Right lobe of liver (tissue), 4 donors: ENCODE results near the gene ULK1.

Source experiments
- CTCF ChIP-seq, 4 donors: fragments of 200-600 bp in 3 of 4; fragments of 450-650 bp in 1 of 4; IDR thresholded peaks; one replicate each; pipeline versions ENCODE4 v1.5.1 to v1.8.0; 2016 to 2022; ENCODE audit warnings: antibody characterized with exemption in 4 of 4, mild to moderate bottlenecking in 2 of 4
- POLR2A ChIP-seq: fragments of 450-650 bp; IDR thresholded peaks from one replicate; pipeline ENCODE4 v1.6.1; 2017; ENCODE audit warnings: antibody characterized with exemption, mild to moderate bottlenecking
- donor health status: DM: no; HTN: no; CAD: no.
- donor health status: DM: no; HTN: no; CAD: no.
- donor health status: DM: no; HTN: yes; CAD: no.

DNA sequence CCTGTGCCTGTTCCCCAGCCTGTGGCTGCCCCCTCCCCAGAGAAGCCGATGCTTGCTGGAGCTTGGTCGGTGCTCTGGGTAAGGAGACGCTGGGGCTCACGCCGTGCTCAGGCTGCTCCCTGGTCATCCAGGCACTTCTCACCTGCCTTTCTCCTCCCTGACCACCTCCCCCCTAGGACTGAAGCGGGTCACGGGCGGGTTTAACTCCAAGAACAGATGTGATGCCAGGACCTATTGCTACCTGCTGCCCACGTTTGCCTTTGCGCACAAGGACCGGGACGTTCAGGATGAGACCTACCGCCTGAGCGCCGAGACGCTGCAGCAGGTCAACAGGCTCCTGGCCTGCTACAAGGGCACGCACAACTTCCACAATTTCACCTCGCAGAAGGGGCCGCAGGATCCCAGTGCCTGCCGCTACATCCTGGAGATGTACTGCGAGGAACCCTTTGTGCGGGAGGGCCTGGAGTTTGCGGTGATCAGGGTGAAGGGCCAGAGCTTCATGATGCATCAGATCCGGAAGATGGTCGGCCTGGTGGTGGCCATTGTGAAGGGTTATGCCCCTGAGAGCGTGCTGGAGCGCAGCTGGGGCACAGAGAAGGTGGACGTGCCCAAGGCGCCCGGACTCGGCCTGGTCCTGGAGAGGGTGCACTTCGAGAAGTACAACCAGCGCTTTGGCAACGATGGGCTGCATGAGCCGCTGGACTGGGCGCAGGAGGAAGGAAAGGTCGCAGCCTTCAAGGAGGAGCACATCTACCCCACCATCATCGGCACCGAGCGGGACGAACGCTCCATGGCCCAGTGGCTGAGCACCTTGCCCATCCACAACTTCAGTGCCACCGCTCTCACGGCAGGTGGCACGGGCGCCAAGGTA lies 46.9 kb downstream of the ULK1 start:
- TF ChIP-seq CTCF (IDR thresholded peaks at IDR 0.05) (no peak), POLR2A (no peak)
